Body of pancreas (tissue), 4 donors: ENCODE results near the gene ADORA1.

Source experiments
- POLR2A ChIP-seq, 3 donors: fragments of 450-650 bp; IDR thresholded peaks; one replicate each; pipeline ENCODE4 v1.6.1; 2016; ENCODE audit warnings: antibody characterized with exemption in 3 of 3, mild to moderate bottlenecking in 2 of 3
- TF ChIP-seq, protein P1 (sequence below), 7 experiments: fragments of 450-650 bp in 4 of 7; fragments of 200-600 bp in 3 of 7; sonication (generic) in 3 of 7; IDR thresholded peaks; one replicate each; pipeline ENCODE4 v1.5.1; 2016 to 2019; ENCODE audit warnings: antibody characterized with exemption in 7 of 7

DNA sequence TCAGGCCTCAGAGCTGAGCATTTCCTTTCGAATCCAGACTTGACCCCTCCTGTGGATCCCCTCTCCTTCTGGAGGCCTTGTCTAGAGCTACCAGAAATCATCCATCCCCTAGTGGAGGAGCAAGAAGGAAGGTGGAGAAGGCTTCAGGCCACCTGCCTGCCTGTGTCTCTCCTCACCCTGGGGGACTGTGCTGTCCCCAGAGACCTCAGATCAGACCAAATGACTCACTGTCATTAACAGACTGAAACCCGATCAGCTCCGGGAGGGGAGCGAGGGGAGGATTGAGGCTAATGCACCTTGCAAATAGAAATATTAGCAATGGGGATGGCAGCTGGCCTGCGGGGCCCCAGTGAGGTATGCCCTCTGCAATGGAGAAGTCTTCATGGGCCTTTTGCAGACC is 46.0 kb downstream of the ADORA1 start:
- TF ChIP-seq, protein P1, sequence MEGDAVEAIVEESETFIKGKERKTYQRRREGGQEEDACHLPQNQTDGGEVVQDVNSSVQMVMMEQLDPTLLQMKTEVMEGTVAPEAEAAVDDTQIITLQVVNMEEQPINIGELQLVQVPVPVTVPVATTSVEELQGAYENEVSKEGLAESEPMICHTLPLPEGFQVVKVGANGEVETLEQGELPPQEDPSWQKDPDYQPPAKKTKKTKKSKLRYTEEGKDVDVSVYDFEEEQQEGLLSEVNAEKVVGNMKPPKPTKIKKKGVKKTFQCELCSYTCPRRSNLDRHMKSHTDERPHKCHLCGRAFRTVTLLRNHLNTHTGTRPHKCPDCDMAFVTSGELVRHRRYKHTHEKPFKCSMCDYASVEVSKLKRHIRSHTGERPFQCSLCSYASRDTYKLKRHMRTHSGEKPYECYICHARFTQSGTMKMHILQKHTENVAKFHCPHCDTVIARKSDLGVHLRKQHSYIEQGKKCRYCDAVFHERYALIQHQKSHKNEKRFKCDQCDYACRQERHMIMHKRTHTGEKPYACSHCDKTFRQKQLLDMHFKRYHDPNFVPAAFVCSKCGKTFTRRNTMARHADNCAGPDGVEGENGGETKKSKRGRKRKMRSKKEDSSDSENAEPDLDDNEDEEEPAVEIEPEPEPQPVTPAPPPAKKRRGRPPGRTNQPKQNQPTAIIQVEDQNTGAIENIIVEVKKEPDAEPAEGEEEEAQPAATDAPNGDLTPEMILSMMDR (IDR thresholded peaks at IDR 0.05) = no peak
- TF ChIP-seq POLR2A (IDR thresholded peaks at IDR 0.05) = no peak
